ENCODE measurements around the gene USH1C. TPM values are rescaled to one million over a fixed set of nuclear protein-coding genes. Genes with fewer than 3 reads are reported as not detected.
A peak's percentile ranks its signal among the peaks of the same experiment; 100 is the strongest.

The USH1C gene
- total RNA-seq, 1 donor from 2014 or later, result 0.62 TPM

DNA sequence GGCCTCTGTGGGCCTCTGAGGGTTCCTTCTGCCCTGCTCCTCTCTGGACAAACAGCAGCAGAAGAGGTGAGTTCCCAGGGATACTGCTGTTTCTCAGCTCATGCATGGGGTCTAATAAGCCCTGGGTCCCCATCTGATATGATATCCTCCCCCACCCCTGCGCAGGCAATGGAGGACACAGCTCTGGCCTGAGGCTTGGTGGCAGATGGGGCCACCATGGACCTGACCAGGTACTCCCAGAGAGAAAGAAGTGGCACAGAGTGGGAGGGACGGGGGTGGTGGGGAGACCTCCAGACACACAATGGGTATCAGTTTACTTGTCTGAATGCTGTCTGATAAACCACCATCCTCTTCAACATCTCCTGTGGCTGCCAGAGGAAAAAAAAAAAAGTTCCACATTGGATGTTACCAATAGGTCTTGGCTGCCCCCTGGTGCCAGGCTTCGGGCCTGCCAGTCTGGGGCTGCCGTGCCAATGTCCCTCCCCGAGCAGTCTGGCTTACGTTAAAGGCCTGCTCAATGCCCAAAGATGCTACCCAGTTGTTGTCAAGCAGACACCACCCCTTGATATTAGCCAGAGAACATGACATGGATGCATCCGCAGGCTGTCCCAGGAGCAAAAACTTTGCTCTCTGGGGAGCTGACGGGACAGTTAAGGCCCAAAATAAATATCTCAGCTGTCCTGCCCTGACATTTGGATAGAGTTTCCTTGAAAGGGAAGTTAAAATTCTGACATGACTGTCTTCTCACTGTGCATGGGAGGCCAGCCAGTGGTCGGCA is 39.7 kb downstream of the USH1C start:
- peak; percentile 66 for DNase-seq

DNA sequence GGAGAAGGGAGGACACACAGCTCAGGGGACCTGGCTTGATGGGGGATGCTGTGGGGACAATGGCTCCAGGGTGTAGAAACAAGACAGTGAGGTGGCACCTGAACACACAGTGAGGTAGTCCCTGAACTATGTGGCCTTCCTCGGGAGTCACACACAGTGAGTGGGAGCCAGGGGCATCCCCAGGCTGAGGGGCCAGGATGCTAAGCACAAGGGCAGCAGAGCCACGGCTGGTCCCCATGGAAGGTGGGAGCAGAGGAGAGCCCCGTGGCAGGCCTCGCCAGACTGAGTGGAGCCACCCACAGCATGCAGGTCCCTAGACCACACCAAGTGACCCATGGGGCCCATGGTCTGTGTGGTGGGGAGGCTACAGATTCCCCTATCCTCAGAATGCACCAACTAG is 41.6 kb downstream of the USH1C start:
- no peak for DNase-seq

DNA sequence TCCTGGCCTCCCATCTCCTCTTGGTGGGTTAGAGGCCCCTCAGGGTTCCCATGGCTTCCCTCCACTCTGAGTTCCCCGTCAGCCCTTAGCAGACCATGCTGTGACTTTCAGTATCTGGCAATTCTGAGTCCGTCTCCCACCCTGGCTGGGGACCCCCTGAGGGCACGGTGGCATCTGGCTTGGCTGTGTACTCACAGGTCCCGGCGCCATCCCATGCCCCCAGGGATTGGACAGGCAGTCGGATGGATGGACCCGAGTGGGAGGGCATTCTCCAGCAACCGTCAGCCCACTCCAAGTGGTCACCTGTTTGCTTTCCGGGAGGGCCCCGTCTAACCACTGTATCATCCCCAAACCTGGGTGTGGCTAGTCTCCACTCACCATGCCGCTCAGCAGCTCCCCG is 43.5 kb downstream of the USH1C start:
- no peak for DNase-seq

DNA sequence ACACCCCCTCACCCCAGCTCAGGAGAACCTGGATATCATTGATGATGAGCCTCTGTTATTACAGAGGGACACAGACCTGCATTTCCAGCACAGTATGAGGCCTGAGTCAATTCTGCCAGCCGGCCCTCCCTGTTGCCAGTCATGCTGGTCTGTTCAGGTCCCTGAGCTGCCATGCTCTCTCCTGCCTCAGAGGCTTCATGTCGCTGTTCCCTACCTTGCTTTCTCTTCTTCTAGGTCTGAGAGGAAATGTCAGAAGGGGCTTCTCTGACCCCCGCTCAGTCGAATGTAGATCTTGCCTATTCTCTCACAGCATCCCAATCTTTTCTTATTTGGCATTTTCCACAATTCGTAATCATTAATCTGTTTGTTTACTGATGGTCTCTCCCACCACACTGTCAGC is 45.7 kb downstream of the USH1C start:
- DNase-seq, result no peak

DNA sequence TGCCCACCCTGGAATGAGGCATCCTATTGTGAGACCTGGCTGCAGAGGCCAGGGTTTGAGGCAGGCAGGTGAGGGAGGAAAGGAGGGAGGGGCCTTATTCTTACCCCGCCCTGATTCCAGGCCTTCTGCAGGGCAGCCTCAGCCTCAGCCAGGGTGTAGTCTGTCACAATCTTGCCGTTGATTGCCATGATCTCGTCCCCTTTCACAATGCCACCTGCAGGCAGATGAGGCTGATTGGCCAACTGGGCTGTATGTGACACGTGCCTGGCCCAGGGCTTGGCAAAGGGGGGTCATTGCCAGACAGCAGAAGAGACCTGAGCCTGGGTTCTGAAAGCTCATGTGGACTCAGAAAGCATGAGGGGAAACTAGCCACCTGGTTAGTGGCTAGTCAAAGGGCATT is 46.2 kb downstream of the USH1C start:
- no peak for DNase-seq

DNA sequence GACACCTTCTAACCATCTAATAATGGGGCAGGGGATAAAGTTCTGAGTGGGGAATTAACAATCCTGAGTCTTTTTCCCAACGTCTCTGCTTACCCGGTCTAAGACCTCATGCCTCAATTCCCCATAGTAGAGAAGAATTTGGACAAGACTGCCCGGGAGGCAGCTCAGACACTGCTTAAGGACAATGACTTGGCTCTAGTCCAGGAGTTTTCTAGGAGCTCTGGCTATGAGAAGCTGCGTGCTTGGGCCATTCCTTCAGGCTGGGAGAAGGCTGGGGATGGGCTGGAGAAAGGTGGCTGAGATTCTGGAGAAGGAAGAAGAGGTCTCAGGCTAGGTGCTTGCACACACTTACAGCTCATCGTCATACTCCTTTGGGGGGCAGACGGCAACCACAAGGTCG is 47.8 kb downstream of the USH1C start:
- DNase-seq, result no peak

DNA sequence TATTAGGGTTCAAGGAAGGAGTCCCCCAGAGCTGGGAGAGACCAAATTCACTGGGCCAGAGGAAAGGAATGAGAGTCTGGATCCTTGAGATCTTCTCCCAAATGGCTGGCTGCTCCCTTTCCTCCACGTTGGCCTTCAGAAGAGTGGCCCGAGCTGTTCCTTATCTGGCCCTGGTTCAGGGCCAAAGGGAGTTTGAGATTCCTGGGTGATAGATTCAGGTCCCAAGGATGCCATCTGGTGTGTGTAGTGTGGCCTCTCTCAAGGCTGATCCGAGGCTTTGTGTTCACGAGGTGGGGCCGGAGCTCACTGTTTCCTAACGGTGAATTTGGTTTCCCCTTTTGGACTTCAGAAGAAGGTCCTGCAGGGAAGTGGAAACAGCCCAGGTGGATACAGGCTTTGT is 50.2 kb downstream of the USH1C start:
- DNase-seq, result no peak

DNA sequence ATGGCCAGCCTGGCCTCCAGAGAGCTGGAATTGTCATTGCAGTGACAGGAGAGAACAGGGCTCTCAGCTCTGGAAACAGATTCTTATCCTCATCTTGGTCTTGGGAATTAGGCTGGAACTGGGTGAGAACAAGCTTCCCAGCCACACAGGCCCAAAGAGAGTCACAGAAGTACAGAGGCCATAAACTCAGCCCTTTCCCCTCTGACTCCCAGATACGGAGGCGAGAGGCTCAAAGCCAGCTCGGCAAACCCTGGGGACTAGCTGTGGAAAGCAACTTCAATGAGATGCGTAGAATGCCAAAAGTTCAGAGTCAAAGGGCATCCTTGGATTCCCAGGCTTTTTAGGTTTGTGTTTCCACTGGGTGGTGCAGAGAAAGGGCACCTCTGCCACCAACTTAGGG is 53.3 kb downstream of the USH1C start:
- no peak for DNase-seq

DNA sequence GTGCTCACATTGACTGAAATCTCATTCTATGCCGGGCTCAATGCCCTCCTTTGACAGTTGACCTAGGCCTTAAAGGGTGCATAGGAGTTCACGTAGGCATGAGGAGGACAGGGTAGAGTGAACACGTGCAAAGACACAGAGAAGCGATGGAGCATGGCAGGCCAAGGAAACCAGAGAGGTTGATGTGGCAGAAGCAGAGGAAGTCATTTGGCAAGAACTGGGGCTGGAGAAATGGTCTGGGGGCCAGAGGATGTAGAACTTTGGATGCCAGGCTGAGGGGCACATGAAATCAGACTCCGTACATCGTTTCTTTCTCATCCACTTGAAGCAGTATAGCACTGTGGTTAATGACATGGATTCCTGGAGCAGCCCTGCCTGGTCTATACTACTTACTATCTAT is 54.0 kb downstream of the USH1C start:
- no peak for DNase-seq

DNA sequence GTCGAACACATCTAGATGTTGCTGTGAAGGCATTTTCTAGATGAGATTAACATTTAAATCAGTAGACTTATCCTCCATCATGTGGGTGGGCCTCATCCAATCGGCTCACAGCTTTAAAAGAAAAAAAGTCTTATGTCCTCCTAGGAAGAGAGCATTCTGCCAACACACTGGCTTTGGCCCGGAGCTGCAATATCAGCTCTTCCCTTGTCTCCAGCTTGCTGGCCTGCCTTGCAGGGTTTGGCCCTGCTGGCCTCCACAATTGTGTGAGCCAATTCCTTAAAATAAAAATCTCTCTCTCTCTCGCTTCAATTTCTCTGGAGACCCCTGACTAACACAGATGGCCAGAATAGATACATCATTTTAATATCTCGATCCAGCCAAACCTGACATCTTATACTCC is 54.5 kb downstream of the USH1C start:
- no peak for DNase-seq

DNA sequence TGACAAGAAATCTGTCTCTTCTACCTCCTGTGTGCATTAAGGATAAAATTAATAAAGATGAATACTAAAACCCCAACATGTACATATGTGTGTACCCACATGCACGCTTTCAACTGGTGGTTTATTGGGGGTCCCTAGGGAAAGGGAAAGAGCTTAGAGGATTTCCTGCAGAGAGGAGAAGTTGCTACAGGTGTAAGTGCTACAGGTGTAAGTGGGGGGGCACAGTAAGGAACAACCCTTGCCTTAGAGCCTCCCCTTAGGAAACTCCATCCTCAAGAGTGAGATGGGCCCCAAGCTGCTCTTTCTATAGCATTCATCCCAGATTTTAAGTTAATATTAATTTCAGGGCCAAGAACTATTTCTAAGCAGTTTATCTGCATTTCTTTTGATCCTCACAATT is 55.7 kb downstream of the USH1C start:
- DNase-seq, result no peak

DNA sequence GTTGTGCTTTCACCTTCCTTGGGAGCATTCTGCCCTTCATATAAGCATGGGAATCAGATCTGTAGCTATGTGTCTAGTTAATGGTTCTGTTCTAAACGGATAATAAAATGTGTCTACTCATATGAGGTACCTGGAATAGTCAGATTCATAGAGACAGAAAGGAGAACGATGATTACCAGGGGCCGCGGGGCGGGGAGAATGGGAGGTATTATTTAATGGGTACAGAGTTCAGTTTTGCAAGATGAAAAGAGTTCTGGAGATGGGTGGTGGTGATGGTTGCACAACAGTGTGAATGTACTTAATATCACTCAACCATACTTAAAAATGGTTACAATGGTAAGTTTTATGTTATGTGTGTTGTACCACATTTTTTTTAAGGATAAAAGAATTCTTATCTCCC is 57.6 kb downstream of the USH1C start:
- no peak for DNase-seq

DNA sequence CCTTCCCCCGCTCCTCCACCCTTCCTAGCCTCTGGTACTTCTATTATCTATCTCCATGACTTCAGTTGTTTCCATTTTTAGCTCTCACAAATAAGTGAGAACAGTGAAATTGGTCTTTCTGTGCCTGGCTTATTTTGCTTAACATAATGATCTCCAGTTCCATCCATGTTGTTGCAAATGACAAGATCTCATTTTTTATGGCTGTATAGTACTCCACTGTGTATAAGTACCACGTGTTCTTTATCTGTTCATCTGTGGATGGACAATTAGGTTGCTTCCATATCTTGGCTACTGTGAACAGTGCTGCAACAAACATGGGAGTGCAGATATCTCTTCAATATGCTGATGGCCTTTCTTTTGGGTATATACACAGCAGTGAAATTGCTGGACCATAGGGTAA is 60.7 kb downstream of the USH1C start:
- no peak for DNase-seq

DNA sequence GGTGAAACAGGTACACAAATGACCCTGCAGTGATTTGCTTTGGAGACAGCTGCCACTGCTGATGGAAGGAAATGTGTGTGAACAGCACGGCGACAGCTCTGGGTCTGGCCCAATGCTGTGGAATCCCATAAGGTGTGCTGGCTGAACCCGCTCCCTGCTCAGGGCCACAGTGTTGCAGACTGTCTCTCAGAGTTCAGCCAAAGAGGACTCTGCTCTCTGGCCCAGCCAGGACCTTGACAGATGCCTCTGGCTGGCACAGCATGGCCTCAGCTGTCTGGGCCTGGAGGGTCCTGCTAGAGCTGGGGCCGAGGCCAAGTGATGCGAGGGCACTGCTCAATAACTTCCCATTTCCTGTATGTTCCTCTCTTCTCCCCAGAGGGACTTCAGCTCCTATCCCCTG is 62.3 kb downstream of the USH1C start:
- DNase-seq, result no peak

DNA sequence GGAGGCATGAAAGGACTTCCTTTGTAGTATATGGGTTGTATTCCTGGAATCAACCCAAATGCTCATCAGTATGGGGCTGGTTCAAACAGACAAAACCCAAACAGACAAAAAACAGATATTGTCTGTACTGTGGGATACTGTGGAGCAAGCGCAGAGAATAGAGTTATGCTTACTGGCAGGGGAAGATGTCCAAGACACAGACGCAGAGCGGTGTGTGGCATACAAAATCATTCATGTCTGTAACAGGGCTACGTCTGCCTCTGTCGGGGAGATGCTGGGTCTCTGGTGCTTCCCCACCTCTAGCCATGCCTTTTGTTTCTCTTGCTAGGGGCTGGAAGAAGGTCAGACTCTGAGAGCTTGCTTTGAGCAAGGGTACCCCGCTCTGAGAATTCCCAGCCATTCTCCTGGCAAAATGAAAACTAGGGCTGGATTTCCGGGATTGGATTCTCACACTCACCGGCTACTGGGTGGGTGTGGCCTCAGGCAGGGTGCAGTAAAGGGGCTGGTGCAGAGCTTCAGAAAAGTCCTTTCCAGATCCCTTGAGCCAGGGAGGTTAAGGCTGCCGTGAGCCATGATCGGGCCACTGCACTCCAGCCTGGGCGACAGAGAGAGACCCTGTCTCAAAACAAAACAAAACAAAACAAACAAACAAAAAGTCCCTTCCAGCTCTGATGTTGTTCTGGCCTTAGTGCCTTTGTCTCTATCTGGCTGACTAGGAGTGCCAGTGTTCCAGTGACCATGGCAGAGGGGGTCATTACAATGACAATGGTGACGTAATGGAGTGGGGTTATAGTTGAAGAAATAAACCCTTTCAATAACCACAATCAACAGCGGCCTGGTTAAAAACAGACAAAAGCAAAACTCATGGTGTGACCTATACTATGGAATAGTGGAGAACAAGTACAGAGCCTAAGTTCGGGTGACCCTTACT is 64.7 kb downstream of the USH1C start:
- peak; percentile 37 for DNase-seq

DNA sequence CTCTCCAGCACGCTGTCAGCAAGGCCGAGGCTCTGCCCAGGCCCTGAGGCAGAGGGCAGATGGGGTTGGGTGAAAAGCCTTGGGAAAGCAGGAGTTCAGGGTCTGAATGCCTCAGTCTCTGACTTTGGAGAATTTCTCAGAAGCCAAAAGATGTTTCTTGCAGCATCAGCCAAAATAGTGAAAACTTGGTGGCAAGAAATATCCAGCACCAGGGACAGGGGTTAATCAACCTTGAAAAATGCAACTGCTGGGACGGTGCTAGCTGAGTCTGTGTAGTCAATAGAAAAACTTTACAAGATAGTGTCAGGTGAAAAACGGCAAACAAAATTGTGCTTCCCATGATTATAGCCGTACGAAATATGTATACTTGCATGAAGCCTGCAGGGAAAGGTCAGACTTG is 66.1 kb downstream of the USH1C start:
- no peak for DNase-seq

DNA sequence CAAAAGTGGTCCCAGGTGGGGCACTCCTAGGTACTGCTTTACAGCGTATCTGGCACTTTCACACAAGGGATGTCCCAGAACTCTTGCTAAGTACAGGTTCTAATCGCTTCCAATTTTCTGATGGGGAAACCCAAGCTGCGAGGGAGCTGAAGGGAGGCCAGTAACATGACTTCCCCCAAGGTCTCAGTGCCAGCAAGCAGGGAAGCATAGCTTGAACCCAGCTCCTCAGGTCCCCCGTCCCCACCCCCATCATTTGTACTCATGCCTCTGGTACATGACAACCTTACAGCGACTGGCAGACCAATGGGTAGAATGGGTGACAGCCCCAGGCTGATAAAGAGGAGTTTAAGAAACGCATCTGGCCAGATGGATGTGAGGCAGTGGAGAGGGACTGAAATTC is 66.9 kb downstream of the USH1C start:
- no peak for DNase-seq

DNA sequence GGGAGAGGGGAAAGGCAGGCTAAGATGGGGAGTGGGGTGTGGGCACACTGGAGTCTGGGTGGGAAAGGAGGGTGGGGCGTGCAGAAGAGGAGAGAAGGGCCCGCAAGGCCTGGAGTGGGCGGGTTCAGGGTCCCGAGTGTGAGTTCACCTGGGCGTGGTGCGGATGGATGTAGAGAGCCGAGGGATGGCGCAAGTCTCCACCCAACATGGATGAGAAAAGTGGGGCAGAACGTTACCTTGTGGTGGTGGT is 67.2 kb downstream of the USH1C start:
- no peak for DNase-seq

DNA sequence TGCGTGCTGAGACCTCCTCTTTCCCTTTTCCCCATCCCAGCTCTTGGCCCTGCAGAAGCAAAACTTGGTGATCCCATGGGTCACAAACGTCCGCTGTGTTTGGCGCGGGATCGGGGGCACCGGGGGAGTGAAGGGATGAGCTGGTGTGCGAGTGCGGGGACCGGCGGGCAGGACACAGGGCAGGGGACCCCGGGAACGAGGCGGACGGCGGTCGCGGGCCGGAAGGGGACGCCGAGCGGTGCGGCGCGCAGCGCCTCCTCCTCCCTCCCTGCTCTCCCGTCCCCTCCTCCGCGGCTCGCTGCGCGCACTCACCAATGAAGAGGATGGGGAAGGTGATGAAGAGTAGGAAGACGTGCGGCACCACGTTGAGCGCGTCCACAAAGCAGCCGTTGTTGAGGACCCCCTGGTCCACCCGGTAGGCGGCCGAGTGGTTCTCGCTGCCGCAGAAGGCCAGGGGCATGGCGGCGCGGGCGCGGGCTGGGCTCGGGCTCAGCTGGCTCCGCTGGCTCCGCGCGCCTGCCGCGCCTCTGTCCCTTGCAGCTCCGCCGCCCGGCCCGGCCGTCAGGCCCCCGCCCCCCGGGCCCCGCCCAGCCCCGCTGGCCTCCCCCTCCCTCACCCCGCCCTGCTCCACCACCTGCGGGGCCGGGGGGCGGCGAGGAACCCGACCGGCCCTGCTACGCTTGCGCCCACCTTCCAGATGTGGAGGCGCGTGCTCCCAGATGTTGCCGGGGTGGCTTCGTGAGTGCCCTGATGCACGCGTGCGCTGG is 67.7 kb downstream of the USH1C start, which contains the start of gene ABCC8:
Gene ABCC8 (minus strand): TSS at position 529 of the 767 bp plus-strand sequence. CDS start 69 bp downstream, at position 460.
- DNase-seq, result peak; percentile 15

DNA sequence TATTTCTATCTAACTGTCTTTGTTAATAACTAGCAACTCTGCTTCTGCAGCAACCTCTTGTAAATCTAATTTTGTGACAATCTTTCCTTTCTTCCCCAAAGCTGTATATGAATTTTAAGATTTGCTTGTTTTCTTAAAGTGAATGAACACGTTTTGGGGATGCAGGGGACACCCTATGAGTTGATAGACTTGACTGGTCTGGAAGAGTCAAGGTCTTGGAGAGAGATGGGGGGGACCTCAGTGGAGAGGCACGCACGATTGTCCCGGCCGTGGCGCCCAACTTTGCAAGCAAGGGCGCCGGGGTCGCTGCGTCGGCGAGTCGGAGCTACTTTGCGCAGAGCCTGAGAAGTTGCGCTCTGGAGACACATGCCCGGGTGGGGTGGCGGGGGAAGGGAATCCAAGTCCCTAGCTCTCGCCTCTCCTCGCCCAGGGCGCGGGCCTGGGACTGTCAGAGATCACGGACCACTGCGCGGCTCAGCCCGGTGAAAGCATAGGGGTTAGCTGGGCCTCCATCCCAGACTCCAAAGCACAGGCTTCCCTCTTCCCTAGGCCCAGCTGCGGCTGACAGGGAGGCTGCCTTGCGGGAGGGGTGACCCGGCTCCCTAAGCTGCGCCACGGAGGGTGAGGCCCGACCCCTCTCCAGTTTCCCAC is 68.4 kb downstream of the USH1C start:
- peak; percentile 15 for DNase-seq

DNA sequence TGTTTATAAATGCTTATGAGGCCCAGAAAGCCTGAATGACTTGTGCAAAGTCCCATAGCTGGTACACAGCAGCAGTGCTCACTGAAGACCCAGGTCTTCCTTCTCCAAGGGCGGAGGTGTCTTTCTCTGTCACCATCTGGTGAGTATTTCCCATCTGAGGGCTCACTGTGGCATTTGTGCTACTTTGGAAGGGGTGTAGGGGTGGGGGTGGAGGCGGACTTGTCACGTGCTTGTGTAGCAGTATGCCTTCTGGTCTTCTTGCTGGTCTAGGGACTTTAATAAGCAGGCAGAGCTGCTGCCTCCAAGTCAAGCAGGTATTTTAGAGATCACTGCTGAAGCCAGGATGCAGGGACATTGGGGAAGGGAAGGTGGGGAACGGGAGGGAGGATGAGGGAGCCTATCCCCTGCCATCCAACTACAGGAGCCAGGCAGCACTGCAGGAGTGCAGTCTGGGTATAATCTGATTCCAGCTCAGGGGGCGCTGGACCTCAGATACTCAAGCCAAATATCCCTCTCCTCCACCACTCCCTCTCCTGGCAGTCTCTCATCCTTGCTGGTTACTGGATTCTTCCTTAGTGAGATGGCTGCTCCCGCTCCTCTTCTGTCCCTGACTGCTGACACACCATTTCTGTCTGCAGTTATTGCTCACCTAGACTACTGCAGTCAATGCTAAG is 71.0 kb downstream of the USH1C start:
- DNase-seq, result peak; percentile 24

DNA sequence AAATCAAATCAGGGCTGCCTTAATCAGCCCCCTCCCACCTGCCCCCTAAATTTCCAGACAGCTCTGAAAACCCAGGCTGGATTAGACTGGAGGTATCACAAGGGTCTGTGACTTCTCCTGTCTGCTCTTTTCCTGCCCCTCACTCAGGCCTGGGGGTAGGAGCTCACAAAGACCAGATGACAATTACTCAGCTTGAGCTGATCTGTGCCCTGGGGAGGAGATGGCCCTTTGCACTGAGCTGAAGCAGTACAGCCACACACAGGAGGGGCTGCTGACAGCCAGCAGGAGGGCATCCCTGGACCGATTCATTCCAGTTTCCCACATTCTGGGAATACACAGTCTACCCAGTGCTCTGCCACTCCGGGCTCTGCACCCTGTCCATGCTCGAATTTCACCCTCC is 71.7 kb downstream of the USH1C start:
- no peak for DNase-seq
